GM18507 (cell line): ENCODE data around the gene VAMP2.

Experiments
- DNase-seq: peaks from one replicate; pipeline ENCODE4 v3.0.0; 2011; ENCODE audit warnings: low read depth; ENCODE audit not compliant: insufficient read length; ENCODE audit errors: extremely low spot score
- FAIRE-seq: peaks from 2 replicates; lab custom pipeline; 2011; peaks lifted over from hg19 to GRCh38; lab: Jason Lieb, UNC

VAMP2 gene

GRCh38 chr17:8162233-8162996 lies at the start of gene VAMP2:
TSS of gene VAMP2 (minus strand) at chr17:8162948. CDS start at chr17:8162879, 69 bp downstream.
- no peak for FAIRE-seq
- DNase-seq: no peak

- no peak for FAIRE-seq
- DNase-seq: no peak
These were observed 48.2 kb upstream of the VAMP2 start for GRCh38 chr17:8210761-8211458.

GRCh38 chr17:8209907-8210760 lies 47.4 kb upstream of the VAMP2 start, which contains the start of gene AURKB:
TSS of gene AURKB (minus strand) at chr17:8210575. CDS start at chr17:8210224, 351 bp downstream.
- FAIRE-seq (peak; percentile 99), DNase-seq (peak; percentile 95)

GRCh38 chr17:8206536-8206935 lies 43.8 kb upstream of the VAMP2 start:
- no peak for FAIRE-seq

GRCh38 chr17:8204761-8205555 lies 42.2 kb upstream of the VAMP2 start:
- FAIRE-seq (no peak), DNase-seq (no peak)

More at GRCh38 chr17:8206536-8206935, 43.8 kb upstream of the VAMP2 start:
- no peak for DNase-seq

- peak; percentile 93 for FAIRE-seq
These were observed 29.5 kb upstream of the VAMP2 start for GRCh38 chr17:8192070-8192815.

GRCh38 chr17:8190506-8190905 lies 27.8 kb upstream of the VAMP2 start:
- FAIRE-seq (no peak), DNase-seq (no peak)

More at GRCh38 chr17:8192070-8192815, 29.5 kb upstream of the VAMP2 start:
- DNase-seq: no peak

- peak; percentile 94 for FAIRE-seq
- DNase-seq: no peak
These were observed 27.1 kb upstream of the VAMP2 start, which contains the start of gene BORCS6 for GRCh38 chr17:8189711-8190477. TSS of gene BORCS6 (minus strand) at chr17:8190180. CDS start at chr17:8190140, 40 bp downstream.

- FAIRE-seq (no peak), DNase-seq (no peak)
These were observed 26.4 kb upstream of the VAMP2 start for GRCh38 chr17:8189041-8189710.

GRCh38 chr17:8188263-8188839 lies 25.6 kb upstream of the VAMP2 start:
- DNase-seq: no peak
- no peak for FAIRE-seq

GRCh38 chr17:8187517-8188262 lies 24.9 kb upstream of the VAMP2 start:
- DNase-seq: no peak
- peak; percentile 93 for FAIRE-seq

GRCh38 chr17:8186787-8187516 lies 24.2 kb upstream of the VAMP2 start:
- no peak for FAIRE-seq
- DNase-seq: no peak

- FAIRE-seq (no peak), DNase-seq (no peak)
These were observed 23.7 kb upstream of the VAMP2 start for GRCh38 chr17:8186446-8186786.

GRCh38 chr17:8185582-8186445 lies 23.1 kb upstream of the VAMP2 start:
- DNase-seq (no peak), FAIRE-seq (peak; percentile 78)
